Lower leg skin (tissue), 3 donors: Measurements from ENCODE around the gene GPRC5D.

ENCODE experiments used
- CTCF ChIP-seq, 3 donors: fragments of 450-650 bp; IDR thresholded peaks; one replicate each; pipeline ENCODE4 v1.5.1; 2016; ENCODE audit warnings: antibody characterized with exemption in 3 of 3, mild to moderate bottlenecking in 3 of 3, moderate library complexity in 2 of 3
- POLR2A ChIP-seq, 2 donors: fragments of 450-650 bp; IDR thresholded peaks; one replicate each; pipeline ENCODE4 v1.6.1; 2016 to 2017; ENCODE audit warnings: antibody characterized with exemption in 2 of 2, mild to moderate bottlenecking in 1 of 2, moderate library complexity in 1 of 2

DNA sequence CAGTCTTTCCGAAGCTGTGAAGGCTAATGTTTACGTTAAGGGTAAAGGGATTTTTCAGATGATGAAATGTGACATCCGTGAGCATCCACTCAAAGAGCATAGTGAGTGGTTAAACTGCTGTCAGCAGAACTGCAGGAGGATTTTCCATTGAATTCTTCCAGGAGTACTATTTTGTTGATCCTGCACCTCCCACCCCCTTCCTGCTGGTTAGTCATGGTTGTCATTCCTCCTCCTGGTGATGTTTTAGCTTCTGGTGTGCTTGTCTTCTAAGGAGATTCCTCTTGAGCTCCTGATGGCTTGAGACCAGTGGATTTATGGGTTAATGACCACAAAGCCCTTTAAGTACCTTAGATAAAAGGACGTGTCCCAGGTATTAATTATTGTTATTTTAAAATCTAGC lies 2.4 kb upstream of the GPRC5D start:
- no peak for TF ChIP-seq CTCF (IDR thresholded peaks at IDR 0.05)
- no peak for TF ChIP-seq POLR2A (IDR thresholded peaks at IDR 0.05)
